H1 (cell line): ENCODE data around the gene NDUFA6. TPM values are rescaled to one million over a fixed set of nuclear protein-coding genes. Genes with fewer than 3 reads are reported as not detected.

Experiments
- BCL11A ChIP-seq, 2 experiments: IDR thresholded peaks; one replicate each; pipeline ENCODE4 v1.6.1; 2011; ENCODE audit warnings: low read depth in 2 of 2, low read length in 2 of 2, mild to moderate bottlenecking in 2 of 2
- CEBPB ChIP-seq: IDR thresholded peaks from 2 replicates; pipeline ENCODE4 v1.6.1; 2012; ENCODE audit warnings: low read depth, low read length
- CHD2 ChIP-seq: IDR thresholded peaks from 2 replicates; pipeline ENCODE4 v1.6.1; 2012; ENCODE audit warnings: low read length, improper control_type of control experiment
- CHD7 ChIP-seq: fragments of 300-600 bp; sonication (generic); IDR thresholded peaks from 2 replicates; pipeline ENCODE4 v1.7.1; 2012; ENCODE audit warnings: low read length, moderate library complexity, mild to moderate bottlenecking, inconsistent platforms; ENCODE audit not compliant: insufficient replicate concordance
- JUN ChIP-seq: IDR thresholded peaks from 2 replicates; pipeline ENCODE4 v1.6.1; 2011; ENCODE audit warnings: low read depth, mild to moderate bottlenecking, improper control_type of control experiment, low read length
- RNF2 ChIP-seq: fragments of 200-900, 300-1000 bp; sonication (generic); IDR thresholded peaks from 2 replicates; pipeline ENCODE4 v1.7.1; 2016; ENCODE audit warnings: borderline replicate concordance, low read depth, mild to moderate bottlenecking, antibody characterized with exemption, low read length; ENCODE audit not compliant: poor library complexity, severe bottlenecking; ENCODE audit errors: missing control alignments
- SIX5 ChIP-seq: IDR thresholded peaks from 2 replicates; pipeline ENCODE4 v1.6.1; 2011; ENCODE audit warnings: mild to moderate bottlenecking, low read depth, low read length
- SP2 ChIP-seq: IDR thresholded peaks from 2 replicates; pipeline ENCODE4 v1.6.1; 2012; ENCODE audit warnings: mild to moderate bottlenecking, low read length, inconsistent platforms
- polyA plus RNA-seq, 7 experiments: library from polyadenylated mRNA; depleted of rRNA in 3 of 7; stranded (reverse) in 5 of 7; unstranded in 2 of 7; fragments of >200 nt in 5 of 7; fragments of 200-250 nt in 2 of 7; gene quantifications; 1 replicate in 5 of 7; 2 replicates in 1 of 7; 4 replicates in 1 of 7; pipeline versions ENCODE4 v1.2.1 to v1.2.3, GENCODE V29; 2011 to 2013; ENCODE audit warnings: missing spikeins in 2 of 7, mixed read lengths in 2 of 7
- total RNA-seq: library from RNA; stranded (reverse); fragmentation: NEBNext Ultra II Directional; extraction: Animal tissue kit (Norgen Biotek cat#: 25700); gene quantifications from 2 replicates; pipeline ENCODE4 v1.2.1, GENCODE V29; 2021

Gene NDUFA6
- total and polyA plus RNA-seq, 2 of the 8 experiments (the other 6 are each of a cell fraction or from before 2014, with no cell fraction given): 76.2 to 105 TPM

DNA sequence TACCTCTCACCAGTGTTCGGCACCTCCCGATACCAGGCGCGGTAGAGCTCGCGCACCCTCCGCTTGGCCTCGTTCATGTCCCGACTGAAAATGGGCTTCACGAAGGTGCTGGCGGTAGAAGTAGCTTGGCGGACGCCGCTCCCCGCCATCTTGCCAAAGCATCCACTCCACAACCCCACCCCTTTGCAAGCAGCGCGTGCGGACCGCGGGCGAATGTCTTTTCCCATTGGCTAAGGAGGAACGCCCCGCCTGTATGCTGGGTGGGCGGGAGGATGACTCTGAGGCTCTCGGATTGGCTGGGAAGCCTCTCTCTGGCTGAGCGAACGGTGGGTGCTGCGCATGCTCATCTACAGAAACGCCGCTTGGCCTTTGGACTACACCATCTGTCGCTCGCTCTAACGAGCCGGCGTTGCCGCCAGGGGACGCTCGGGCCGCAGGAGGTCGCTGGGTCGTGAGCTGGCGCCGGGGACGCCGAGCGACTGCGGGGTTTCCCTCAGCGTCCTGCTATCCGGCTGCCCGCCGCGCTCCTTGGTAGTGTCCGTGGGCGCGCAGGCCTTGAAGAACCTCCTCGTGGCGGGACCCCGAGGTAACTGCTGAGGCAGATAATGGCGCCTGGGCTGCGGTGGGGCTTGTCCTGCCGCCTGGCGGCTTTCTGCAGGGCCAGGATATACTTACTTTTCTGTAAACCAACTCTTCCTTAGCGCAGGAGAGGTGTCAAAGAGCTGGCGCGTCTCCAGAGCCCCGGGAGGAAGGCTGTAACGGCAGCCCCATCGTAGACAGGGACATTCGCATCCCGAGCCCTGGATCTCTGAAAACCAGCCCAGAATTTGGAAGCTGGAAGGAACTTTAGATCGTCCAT lies at the start of gene NDUFA6 (continued):
- no peak for TF ChIP-seq RNF2
- no peak for TF ChIP-seq CHD7
- TF ChIP-seq SP2: no peak
- TF ChIP-seq BCL11A (IDR thresholded peaks at IDR 0.05; ENCODE audit: low read depth in 2 of 2, low read length in 2 of 2): no peak
- no peak for TF ChIP-seq SIX5
- peak; percentile 61; the same call in 1 of the 2 replicates for TF ChIP-seq CHD2
- no peak for TF ChIP-seq CEBPB
- no peak for TF ChIP-seq JUN
